K562 (cell line): ENCODE results near the gene LGI4. TPM values are rescaled to one million over a fixed set of nuclear protein-coding genes. Genes with fewer than 3 reads are reported as not detected.

Source experiments
- CBX3 ChIP-seq, 2 experiments: IDR thresholded peaks; 1 replicate in 1 of 2; 2 replicates in 1 of 2; pipeline ENCODE4 v1.6.1; 2012; ENCODE audit warnings: inconsistent platforms in 2 of 2, low read length in 2 of 2, borderline replicate concordance in 1 of 2, control low read depth in 1 of 2
- HDAC8 ChIP-seq: fragments of 450-650 bp; IDR thresholded peaks from 2 replicates; pipeline ENCODE4 v1.6.1; 2016; ENCODE audit warnings: mild to moderate bottlenecking, missing genetic modification characterization, moderate library complexity, missing compliant biosample characterization
- HNRNPK ChIP-seq: fragments of 200-400 bp; formaldehyde crosslinking; IDR thresholded peaks from one replicate; pipeline ENCODE4 v1.6.1; 2018; ENCODE audit warnings: mild to moderate bottlenecking, low read depth, low read length; ENCODE audit not compliant: poor library complexity, severe bottlenecking
- KDM4B ChIP-seq, 2 experiments: fragments of 450-650 bp in 1 of 2; sonication (generic) in 1 of 2; IDR thresholded peaks; 2 replicates each; pipeline ENCODE4 v1.6.1; 2016 to 2017; ENCODE audit warnings: borderline replicate concordance in 2 of 2, antibody characterized with exemption in 1 of 2, low read depth in 1 of 2, mild to moderate bottlenecking in 1 of 2
- MIER1 ChIP-seq: fragments of 450-650 bp; IDR thresholded peaks from 2 replicates; pipeline ENCODE4 v1.6.1; 2016; ENCODE audit warnings: antibody characterized with exemption, mild to moderate bottlenecking, low read depth
- NELFE ChIP-seq: IDR thresholded peaks from 2 replicates; pipeline ENCODE4 v1.6.1; 2011; ENCODE audit warnings: mild to moderate bottlenecking; ENCODE audit not compliant: insufficient read depth, insufficient read length
- POLR3G ChIP-seq: IDR thresholded peaks from 2 replicates; pipeline ENCODE4 v1.6.1; 2011; ENCODE audit not compliant: insufficient read length, insufficient replicate concordance; ENCODE audit errors: extremely low read depth
- RB1 ChIP-seq: fragments of 450-650 bp; IDR thresholded peaks from 2 replicates; pipeline ENCODE4 v1.6.1; 2017; ENCODE audit warnings: low read depth, mild to moderate bottlenecking
- SMARCA5 ChIP-seq: fragments of 450-650 bp; IDR thresholded peaks from 2 replicates; pipeline ENCODE4 v1.6.1; 2016
- ZNF507 ChIP-seq: conservative IDR thresholded peaks from 2 replicates; pipeline ENCODE4 v1.6.1; 2017; ENCODE audit warnings: missing genetic modification characterization, missing compliant biosample characterization
- ZNF586 ChIP-seq: fragments of 450-650 bp; formaldehyde crosslinking; conservative IDR thresholded peaks from 2 replicates; pipeline ENCODE4 v1.4.0; 2020; ENCODE audit warnings: mild to moderate bottlenecking, moderate library complexity
- polyA plus RNA-seq, 8 experiments: library from polyadenylated mRNA; depleted of rRNA in 4 of 8; stranded (reverse) in 5 of 8; unstranded in 3 of 8; fragments of >200 nt; fragmentation: Nextera tagmentation in 2 of 8; fragmentation: Illumina TruSeq in 1 of 8; extraction: Ambion mirVana in 2 of 8; extraction: Trizol in 1 of 8; gene quantifications; 2 replicates each; pipeline versions ENCODE4 v1.2.1 to v1.2.3, GENCODE V29; 2011 to 2014; ENCODE audit warnings: inconsistent platforms in 1 of 8, missing spikeins in 1 of 8
- total RNA-seq, 7 experiments: library from RNA; depleted of rRNA in 6 of 7; stranded (reverse); fragments of >200 nt in 6 of 7; fragmentation: Illumina TruSeq in 2 of 7; extraction: Trizol in 2 of 7; gene quantifications; 2 replicates each; pipeline versions ENCODE4 v1.2.1 to v1.2.3, GENCODE V29; 2011 to 2021; ENCODE audit warnings: low replicate concordance in 1 of 7
- TF ChIP-seq, protein P1 (sequence below): fragments of 450-650 bp; IDR thresholded peaks from 2 replicates; pipeline ENCODE4 v1.6.1; 2016; ENCODE audit warnings: mild to moderate bottlenecking, moderate library complexity
- TF ChIP-seq, protein P2 (sequence below): fragments of 450-650 bp; IDR thresholded peaks from 2 replicates; pipeline ENCODE4 v1.6.1; 2016
- TF ChIP-seq, protein P3 (sequence below): fragments of 200-800 bp; sonication (Bioruptor generic); IDR thresholded peaks from 2 replicates; pipeline ENCODE4 v1.6.1; 2017; ENCODE audit warnings: missing genetic modification characterization, missing compliant biosample characterization

The LGI4 gene
- total and polyA plus RNA-seq, 9 of the 15 experiments (the other 6 are each of a cell fraction or from before 2014, with no cell fraction given), result 0.14 to 0.30 (median 0.24) TPM; not detected in 4

DNA sequence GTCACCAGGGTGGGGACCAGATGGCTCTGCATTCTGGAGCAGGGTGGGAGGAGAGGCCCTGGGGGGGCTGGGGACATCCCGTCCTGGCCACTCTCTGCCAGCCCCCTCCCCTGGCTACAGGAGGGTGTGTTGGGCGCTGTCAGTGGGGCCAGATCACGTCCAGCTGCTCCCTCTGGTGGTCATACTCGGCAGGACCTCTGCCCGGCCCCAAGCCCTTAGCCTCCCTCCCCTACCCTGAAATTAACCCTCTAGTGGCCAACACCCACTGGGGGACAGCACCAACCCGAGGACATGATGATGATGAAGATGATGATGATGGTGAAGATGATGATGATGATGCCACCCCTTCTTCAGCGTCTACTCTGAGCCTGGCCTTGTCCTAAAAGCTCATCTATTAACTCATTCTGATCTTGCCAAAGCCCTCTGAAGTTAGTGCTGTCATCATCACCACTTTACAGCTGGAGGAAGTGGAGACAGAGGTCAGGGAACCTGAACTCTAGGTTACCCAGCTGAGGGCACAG lies 590 bp upstream of the LGI4 start (continued):
- TF ChIP-seq, protein P1, sequence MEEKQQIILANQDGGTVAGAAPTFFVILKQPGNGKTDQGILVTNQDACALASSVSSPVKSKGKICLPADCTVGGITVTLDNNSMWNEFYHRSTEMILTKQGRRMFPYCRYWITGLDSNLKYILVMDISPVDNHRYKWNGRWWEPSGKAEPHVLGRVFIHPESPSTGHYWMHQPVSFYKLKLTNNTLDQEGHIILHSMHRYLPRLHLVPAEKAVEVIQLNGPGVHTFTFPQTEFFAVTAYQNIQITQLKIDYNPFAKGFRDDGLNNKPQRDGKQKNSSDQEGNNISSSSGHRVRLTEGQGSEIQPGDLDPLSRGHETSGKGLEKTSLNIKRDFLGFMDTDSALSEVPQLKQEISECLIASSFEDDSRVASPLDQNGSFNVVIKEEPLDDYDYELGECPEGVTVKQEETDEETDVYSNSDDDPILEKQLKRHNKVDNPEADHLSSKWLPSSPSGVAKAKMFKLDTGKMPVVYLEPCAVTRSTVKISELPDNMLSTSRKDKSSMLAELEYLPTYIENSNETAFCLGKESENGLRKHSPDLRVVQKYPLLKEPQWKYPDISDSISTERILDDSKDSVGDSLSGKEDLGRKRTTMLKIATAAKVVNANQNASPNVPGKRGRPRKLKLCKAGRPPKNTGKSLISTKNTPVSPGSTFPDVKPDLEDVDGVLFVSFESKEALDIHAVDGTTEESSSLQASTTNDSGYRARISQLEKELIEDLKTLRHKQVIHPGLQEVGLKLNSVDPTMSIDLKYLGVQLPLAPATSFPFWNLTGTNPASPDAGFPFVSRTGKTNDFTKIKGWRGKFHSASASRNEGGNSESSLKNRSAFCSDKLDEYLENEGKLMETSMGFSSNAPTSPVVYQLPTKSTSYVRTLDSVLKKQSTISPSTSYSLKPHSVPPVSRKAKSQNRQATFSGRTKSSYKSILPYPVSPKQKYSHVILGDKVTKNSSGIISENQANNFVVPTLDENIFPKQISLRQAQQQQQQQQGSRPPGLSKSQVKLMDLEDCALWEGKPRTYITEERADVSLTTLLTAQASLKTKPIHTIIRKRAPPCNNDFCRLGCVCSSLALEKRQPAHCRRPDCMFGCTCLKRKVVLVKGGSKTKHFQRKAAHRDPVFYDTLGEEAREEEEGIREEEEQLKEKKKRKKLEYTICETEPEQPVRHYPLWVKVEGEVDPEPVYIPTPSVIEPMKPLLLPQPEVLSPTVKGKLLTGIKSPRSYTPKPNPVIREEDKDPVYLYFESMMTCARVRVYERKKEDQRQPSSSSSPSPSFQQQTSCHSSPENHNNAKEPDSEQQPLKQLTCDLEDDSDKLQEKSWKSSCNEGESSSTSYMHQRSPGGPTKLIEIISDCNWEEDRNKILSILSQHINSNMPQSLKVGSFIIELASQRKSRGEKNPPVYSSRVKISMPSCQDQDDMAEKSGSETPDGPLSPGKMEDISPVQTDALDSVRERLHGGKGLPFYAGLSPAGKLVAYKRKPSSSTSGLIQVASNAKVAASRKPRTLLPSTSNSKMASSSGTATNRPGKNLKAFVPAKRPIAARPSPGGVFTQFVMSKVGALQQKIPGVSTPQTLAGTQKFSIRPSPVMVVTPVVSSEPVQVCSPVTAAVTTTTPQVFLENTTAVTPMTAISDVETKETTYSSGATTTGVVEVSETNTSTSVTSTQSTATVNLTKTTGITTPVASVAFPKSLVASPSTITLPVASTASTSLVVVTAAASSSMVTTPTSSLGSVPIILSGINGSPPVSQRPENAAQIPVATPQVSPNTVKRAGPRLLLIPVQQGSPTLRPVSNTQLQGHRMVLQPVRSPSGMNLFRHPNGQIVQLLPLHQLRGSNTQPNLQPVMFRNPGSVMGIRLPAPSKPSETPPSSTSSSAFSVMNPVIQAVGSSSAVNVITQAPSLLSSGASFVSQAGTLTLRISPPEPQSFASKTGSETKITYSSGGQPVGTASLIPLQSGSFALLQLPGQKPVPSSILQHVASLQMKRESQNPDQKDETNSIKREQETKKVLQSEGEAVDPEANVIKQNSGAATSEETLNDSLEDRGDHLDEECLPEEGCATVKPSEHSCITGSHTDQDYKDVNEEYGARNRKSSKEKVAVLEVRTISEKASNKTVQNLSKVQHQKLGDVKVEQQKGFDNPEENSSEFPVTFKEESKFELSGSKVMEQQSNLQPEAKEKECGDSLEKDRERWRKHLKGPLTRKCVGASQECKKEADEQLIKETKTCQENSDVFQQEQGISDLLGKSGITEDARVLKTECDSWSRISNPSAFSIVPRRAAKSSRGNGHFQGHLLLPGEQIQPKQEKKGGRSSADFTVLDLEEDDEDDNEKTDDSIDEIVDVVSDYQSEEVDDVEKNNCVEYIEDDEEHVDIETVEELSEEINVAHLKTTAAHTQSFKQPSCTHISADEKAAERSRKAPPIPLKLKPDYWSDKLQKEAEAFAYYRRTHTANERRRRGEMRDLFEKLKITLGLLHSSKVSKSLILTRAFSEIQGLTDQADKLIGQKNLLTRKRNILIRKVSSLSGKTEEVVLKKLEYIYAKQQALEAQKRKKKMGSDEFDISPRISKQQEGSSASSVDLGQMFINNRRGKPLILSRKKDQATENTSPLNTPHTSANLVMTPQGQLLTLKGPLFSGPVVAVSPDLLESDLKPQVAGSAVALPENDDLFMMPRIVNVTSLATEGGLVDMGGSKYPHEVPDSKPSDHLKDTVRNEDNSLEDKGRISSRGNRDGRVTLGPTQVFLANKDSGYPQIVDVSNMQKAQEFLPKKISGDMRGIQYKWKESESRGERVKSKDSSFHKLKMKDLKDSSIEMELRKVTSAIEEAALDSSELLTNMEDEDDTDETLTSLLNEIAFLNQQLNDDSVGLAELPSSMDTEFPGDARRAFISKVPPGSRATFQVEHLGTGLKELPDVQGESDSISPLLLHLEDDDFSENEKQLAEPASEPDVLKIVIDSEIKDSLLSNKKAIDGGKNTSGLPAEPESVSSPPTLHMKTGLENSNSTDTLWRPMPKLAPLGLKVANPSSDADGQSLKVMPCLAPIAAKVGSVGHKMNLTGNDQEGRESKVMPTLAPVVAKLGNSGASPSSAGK, result no peak
- TF ChIP-seq CBX3 (IDR thresholded peaks at IDR 0.05; ENCODE audit: borderline replicate concordance in 1 of 2, low read length in 2 of 2) (peak in 1 of 2 experiments; percentile 29; a peak in 2 of 3 replicates), ZNF586 (CRISPR knock-in tag) (no peak), MIER1 (0 out of 2 replicates have a peak, but pooled peaks have one; percentile 36), SMARCA5 (no peak), HNRNPK (no peak), POLR3G (no peak), KDM4B (IDR thresholded peaks at IDR 0.05; ENCODE audit: borderline replicate concordance in 2 of 2, low read depth in 1 of 2) (no peak), HDAC8 (tag) (no peak), ZNF507 (tag) (no peak), NELFE (no peak), RB1 (peak; percentile 66)
- TF ChIP-seq, protein P2, sequence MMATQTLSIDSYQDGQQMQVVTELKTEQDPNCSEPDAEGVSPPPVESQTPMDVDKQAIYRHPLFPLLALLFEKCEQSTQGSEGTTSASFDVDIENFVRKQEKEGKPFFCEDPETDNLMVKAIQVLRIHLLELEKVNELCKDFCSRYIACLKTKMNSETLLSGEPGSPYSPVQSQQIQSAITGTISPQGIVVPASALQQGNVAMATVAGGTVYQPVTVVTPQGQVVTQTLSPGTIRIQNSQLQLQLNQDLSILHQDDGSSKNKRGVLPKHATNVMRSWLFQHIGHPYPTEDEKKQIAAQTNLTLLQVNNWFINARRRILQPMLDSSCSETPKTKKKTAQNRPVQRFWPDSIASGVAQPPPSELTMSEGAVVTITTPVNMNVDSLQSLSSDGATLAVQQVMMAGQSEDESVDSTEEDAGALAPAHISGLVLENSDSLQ, result peak; percentile 56
- TF ChIP-seq, protein P3, sequence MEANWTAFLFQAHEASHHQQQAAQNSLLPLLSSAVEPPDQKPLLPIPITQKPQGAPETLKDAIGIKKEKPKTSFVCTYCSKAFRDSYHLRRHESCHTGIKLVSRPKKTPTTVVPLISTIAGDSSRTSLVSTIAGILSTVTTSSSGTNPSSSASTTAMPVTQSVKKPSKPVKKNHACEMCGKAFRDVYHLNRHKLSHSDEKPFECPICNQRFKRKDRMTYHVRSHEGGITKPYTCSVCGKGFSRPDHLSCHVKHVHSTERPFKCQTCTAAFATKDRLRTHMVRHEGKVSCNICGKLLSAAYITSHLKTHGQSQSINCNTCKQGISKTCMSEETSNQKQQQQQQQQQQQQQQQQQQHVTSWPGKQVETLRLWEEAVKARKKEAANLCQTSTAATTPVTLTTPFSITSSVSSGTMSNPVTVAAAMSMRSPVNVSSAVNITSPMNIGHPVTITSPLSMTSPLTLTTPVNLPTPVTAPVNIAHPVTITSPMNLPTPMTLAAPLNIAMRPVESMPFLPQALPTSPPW, result peak; percentile 86
